NCI-H1694 (cell line): ENCODE data around the gene ATP8B2.
"Not testable (repeated sequence)": the region's sequence is repeated elsewhere in the genome, so short reads cannot be mapped to it uniquely, and the experiment has no call there.

Experiments used
- DNase-seq: peaks from one replicate; lab custom pipeline; 2025; lab: John Stamatoyannopoulos, UW

The ATP8B2 gene

DNA sequence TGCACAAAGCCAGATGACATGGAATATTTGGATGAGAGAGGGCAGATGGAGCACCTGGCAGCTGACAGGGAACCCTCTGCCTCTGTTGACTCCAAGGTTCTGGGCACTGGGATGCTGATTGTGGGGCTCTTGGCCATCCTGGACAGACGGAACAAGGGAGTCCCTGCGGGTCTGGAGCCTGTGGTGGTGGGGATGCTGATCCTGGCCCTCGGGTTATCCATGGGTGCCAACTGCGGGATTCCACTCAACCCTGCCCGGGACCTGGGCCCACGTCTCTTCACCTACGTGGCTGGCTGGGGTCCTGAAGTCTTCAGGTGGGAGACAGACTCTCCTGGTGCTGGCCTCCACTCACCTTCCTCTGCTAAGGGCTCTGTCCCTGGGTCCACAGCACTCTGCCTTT, 1.8 kb upstream of the ATP8B2 start:
- no peak for DNase-seq

GRCh38 chr1:154324241-154324640, 1.1 kb upstream of the ATP8B2 start:
- no peak for DNase-seq

DNA sequence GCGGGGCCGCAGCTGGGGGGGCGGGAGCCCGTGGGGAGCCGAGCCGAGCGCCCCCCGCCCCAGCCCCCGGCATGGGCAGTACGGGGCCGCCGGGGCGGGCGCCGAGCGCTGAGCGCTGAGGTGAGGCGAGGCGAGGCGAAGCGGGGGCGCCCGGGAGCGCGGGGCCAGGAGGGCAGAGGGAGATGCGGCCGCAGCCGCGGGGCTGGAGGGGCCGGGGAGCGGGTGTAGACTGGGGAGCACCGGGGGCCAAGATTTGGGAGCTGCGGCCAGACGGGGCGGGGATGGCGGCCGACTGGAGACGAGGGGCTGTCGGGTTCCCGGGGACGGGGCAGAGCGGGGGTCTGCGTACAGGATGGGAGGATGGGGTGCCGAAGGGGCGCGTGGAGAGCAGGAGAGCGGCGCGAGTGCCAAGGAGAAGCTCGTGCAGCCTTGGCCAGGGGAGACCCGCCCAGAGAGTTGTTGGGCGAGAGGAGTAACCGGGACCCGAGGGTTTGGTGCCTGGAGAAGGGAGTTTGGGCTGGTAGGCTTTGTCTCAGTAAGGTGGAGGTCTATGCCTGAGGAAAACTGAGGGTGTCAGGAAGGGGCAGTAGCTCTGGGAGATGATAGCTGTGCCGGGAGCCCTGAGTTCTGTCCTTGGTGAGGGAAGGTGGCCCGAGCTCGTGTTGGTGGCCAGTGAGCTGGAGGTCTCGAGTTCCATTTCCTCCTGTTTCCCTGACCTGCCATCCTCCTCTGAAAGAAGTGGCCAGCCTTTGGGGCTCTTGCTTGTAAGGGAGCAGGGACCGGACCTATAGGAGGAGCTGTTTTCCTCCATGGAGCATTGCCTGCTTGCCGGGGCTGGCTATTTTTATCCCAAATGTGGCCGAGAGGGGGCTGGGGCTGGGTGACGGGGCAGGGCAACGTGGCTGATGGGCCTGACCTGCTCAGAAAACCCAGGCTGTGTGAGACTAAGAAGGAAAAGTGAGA, 539 bp downstream of the ATP8B2 start:
- DNase-seq, result peak; percentile 66

- no peak for DNase-seq
These were observed 1.5 kb downstream of the ATP8B2 start for GRCh38 chr1:154326546-154327465.

- DNase-seq, result no peak
These were observed 2.4 kb downstream of the ATP8B2 start for GRCh38 chr1:154327466-154328317.

GRCh38 chr1:154328318-154329151, 3.2 kb downstream of the ATP8B2 start:
- DNase-seq, result no peak

DNA sequence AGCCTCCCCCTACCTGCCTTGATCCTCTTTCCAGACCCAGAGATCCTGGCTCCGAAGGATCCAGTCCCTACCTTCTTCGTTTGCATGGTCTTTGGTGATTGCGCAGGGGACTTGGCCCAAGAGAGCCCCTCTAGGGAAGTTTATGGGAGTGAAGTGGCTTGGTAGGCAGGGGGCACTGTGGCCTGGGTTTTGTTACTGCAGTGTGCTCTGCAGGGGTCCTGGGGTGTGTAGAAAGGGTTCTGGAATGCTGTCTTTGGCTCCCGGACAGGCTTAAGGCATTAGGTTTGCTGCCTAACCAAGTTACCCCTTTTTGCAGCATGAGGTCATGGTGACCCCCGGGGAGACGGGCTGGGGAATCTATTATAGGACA, 3.8 kb downstream of the ATP8B2 start:
- no peak for DNase-seq

DNA sequence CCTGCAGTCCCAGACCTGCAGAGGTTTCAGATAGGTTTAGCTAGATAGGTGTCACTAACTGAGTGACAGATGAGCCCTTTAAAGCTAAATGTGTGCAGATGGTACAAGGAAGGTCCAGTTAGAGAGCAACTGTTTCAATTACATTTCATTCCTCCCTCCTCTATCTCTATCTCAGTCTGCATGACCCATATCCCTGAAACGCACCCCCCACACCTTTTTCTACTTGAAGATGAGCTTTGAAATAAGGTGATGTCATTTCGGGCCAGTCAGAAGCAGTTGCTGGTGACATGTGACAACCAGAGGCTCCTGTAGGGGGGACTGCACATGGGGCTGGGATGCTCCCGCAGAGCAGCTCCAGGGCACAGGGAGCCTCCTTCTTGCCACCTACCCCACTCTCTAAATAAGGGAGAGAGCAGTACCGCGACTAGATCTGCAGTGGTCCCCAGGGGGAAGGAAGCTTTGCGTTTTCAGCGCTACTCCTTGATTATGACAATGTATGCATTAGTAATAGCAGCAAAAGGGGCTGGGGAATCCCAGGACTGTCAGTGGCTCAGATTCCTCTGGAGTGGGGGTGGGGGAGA, 4.3 kb downstream of the ATP8B2 start:
- no peak for DNase-seq

- DNase-seq, result no peak
These were observed 5.3 kb downstream of the ATP8B2 start for GRCh38 chr1:154330669-154331068.

DNA sequence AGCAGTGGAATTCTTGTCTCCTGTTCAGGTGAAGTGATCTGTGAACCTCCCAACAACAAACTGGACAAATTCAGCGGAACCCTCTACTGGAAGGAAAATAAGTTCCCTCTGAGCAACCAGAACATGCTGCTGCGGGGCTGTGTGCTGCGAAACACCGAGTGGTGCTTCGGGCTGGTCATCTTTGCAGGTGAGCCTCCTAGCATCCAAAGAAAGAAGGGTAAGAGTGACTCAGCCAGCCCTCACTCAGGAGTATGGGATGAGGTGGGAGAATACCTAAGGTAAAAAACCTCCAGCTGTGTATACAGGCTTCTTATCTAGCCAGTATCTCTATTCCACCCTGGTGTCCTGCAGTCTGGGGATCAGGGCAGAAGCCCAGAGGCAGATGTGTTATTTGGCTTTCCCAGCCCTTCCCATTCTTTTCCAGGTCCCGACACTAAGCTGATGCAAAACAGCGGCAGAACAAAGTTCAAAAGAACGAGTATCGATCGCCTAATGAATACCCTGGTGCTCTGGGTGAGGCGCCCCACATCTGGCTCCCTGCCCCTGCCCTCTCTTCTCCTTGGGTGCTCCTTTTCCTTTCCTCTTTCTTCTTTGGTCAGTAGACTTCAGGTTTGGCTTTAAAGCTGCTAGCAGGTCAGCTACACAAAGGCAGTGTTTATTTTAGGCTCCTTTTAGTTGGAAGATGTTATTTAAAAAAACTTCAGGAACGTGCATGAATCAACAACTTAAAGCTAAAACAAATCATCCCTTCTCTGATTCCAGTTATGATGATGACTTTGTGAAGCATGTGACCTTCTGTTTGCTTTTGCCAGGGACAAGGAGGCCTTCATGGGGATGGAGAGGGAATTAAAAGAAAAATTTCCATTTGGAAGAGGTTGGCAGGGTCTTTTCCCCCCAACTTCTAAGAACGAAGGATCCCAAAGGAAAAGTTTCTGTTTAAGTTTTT, 9.0 kb downstream of the ATP8B2 start:
- no peak for DNase-seq

GRCh38 chr1:154335025-154335714, 9.8 kb downstream of the ATP8B2 start:
- peak; percentile 97 for DNase-seq

- DNase-seq, result no peak
These were observed 12.0 kb downstream of the ATP8B2 start for GRCh38 chr1:154337253-154337894.

DNA sequence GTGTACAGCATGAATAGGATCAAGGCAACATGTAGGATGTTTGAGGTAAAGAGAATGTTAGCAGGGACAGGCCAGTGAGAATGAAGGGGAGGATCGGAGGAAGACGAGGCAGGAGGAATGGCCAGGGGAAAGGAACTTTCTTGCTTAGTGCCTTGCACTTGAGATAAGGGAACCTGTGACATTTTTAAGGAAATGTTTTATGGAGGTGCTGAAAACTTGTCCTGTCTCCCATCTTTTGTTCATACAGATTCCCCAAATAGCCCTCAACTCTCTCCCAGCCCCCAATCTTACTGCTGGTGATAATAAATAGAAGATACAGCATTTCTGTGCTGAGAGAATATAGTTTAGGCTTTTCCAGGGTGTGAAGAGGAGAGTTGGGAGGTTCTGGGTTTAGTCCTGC, 13.6 kb downstream of the ATP8B2 start:
- DNase-seq, result no peak

GRCh38 chr1:154341366-154341765, 16.0 kb downstream of the ATP8B2 start:
- not testable (repeated sequence) for DNase-seq

DNA sequence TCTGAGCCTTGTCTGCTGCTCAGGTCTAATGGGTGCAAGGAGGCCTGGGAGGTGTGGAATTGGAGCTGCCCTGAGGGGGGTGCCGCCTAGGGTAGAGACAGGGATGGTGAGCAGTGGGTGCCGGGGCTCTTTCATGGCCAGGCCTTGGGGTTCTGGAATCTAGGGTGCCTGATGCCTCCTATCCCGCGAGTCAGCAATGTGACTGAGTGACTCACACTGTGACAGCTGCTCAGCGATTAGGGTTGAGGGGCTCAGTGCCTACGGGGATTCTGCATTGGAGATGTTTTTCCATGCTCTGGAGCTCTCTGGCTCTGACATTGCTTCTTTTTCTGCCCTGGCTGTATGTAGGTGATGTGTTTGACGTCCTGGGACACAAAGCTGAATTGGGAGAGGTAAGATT, 16.8 kb downstream of the ATP8B2 start:
- DNase-seq, result no peak

GRCh38 chr1:154342836-154343472, 17.6 kb downstream of the ATP8B2 start:
- DNase-seq, result no peak

- peak; percentile 52 for DNase-seq
These were observed 19.9 kb downstream of the ATP8B2 start for GRCh38 chr1:154344977-154345837.
